Muscle layer of duodenum (tissue), 2 donors: ENCODE data around the gene PROSER1.
"Not testable (repeated sequence)": the region's sequence is repeated elsewhere in the genome, so short reads cannot be mapped to it uniquely, and the experiment has no call there.

Source experiments
- H3K27ac ChIP-seq: one replicate; pipeline ENCODE4 v1.7.0; 2013; ENCODE audit warnings: mild to moderate bottlenecking, low read length
- H3K27me3 ChIP-seq: one replicate; pipeline ENCODE4 v1.7.0; 2013; ENCODE audit warnings: low read depth, mild to moderate bottlenecking, control low read depth, low read length
- H3K36me3 ChIP-seq, 2 donors: one replicate each; pipeline ENCODE4 v1.7.0; 2013; ENCODE audit warnings: low read length in 2 of 2, control low read depth in 1 of 2, mild to moderate bottlenecking in 1 of 2; ENCODE audit not compliant: insufficient read depth in 2 of 2, control insufficient read depth in 1 of 2
- H3K4me1 ChIP-seq, 2 donors: one replicate each; pipeline ENCODE4 v1.7.0; 2013; ENCODE audit warnings: low read length in 2 of 2, mild to moderate bottlenecking in 2 of 2, control low read depth in 1 of 2, moderate library complexity in 1 of 2; ENCODE audit not compliant: insufficient read depth in 2 of 2, control insufficient read depth in 1 of 2
- H3K4me3 ChIP-seq, 2 donors: one replicate each; pipeline ENCODE4 v1.7.0; 2013; ENCODE audit warnings: low read length in 2 of 2, low read depth in 1 of 2, mild to moderate bottlenecking in 1 of 2
- H3K9me3 ChIP-seq, 2 donors: one replicate each; pipeline ENCODE4 v1.7.0; 2013; ENCODE audit warnings: low read length in 2 of 2, control low read depth in 1 of 2, mild to moderate bottlenecking in 1 of 2; ENCODE audit not compliant: control insufficient read depth in 1 of 2
- donor health status: healthy.

Gene PROSER1

GRCh38 chr13:39037880-39038568 is at the start of gene PROSER1, which contains the start of gene NHLRC3:
Gene PROSER1 (minus strand): TSS chr13:39038089. CDS start chr13:39037242, 847 bp downstream.
Gene NHLRC3 (plus strand): TSS chr13:39038456. CDS start chr13:39038640, 184 bp downstream.
- H3K27me3 ChIP-seq, result no peaks in the 10 kb centered on the region
- no peaks in the 10 kb centered on the region for H3K9me3 ChIP-seq
- peaks cover 8 to 30% of the 10 kb centered on the region in 2 donors for H3K4me1 ChIP-seq
- H3K27ac ChIP-seq, result peak within 1 kb of the TSS; percentile 82
- no peaks in the 10 kb centered on the region for H3K36me3 ChIP-seq
- H3K4me3 ChIP-seq, result peak within 1 kb of the TSS; percentile 70 to 88

- H3K36me3 ChIP-seq, H3K4me1 ChIP-seq, H3K4me3 ChIP-seq, H3K9me3 ChIP-seq, H3K27ac ChIP-seq, H3K27me3 ChIP-seq: not testable (repeated sequence)
Measured at GRCh38 chr13:39086251-39086945, 48.5 kb upstream of the PROSER1 start.

- H3K36me3 ChIP-seq, result no peaks in the 10 kb centered on the region
Measured at GRCh38 chr13:39073983-39074382, 36.1 kb upstream of the PROSER1 start.

GRCh38 chr13:39072842-39073241 is 35.0 kb upstream of the PROSER1 start:
- no peak overlapping the region for H3K27ac ChIP-seq

More at GRCh38 chr13:39073983-39074382, 36.1 kb upstream of the PROSER1 start:
- Histone ChIP-seq H3K4me1 (no peaks in the 10 kb centered on the region), H3K9me3 (no peaks in the 10 kb centered on the region), H3K27me3 (no peaks in the 10 kb centered on the region), H3K4me3 (no peak overlapping the region), H3K27ac (no peak overlapping the region)

GRCh38 chr13:39062004-39062403 is 24.1 kb upstream of the PROSER1 start:
- Histone ChIP-seq H3K4me3 (no peak overlapping the region), H3K27me3 (no peaks in the 10 kb centered on the region), H3K9me3 (no peaks in the 10 kb centered on the region), H3K36me3 (no peaks in the 10 kb centered on the region), H3K4me1 (no peaks in the 10 kb centered on the region), H3K27ac (no peak overlapping the region)

More at GRCh38 chr13:39072842-39073241, 35.0 kb upstream of the PROSER1 start:
- no peaks in the 10 kb centered on the region for H3K27me3 ChIP-seq
- H3K9me3 ChIP-seq, result no peaks in the 10 kb centered on the region
- H3K36me3 ChIP-seq, result no peaks in the 10 kb centered on the region
- H3K4me3 ChIP-seq, result no peak overlapping the region
- no peaks in the 10 kb centered on the region for H3K4me1 ChIP-seq

- no peak overlapping the region for H3K4me3 ChIP-seq
- H3K4me1 ChIP-seq, result no peaks in the 10 kb centered on the region
- H3K36me3 ChIP-seq, result peaks cover 0 to 6% of the 10 kb centered on the region in 2 donors
- no peaks in the 10 kb centered on the region for H3K9me3 ChIP-seq
- no peak overlapping the region for H3K27ac ChIP-seq
- no peaks in the 10 kb centered on the region for H3K27me3 ChIP-seq
Measured at GRCh38 chr13:39058040-39058439, 20.2 kb upstream of the PROSER1 start.

- Histone ChIP-seq H3K4me3 (no peak overlapping the region), H3K9me3 (no peaks in the 10 kb centered on the region)
Measured at GRCh38 chr13:39056018-39056417, 18.1 kb upstream of the PROSER1 start.

GRCh38 chr13:39054112-39054511 is 16.2 kb upstream of the PROSER1 start:
- Histone ChIP-seq H3K9me3 (no peaks in the 10 kb centered on the region), H3K4me3 (no peak overlapping the region), H3K4me1 (no peaks in the 10 kb centered on the region), H3K27ac (no peak overlapping the region), H3K27me3 (no peaks in the 10 kb centered on the region), H3K36me3 (peaks cover 0 to 6% of the 10 kb centered on the region in 2 donors)

More at GRCh38 chr13:39056018-39056417, 18.1 kb upstream of the PROSER1 start:
- Histone ChIP-seq H3K27ac (no peak overlapping the region), H3K27me3 (no peaks in the 10 kb centered on the region), H3K36me3 (peaks cover 0 to 6% of the 10 kb centered on the region in 2 donors), H3K4me1 (no peaks in the 10 kb centered on the region)

- H3K4me1 ChIP-seq, result no peaks in the 10 kb centered on the region
- H3K36me3 ChIP-seq, result peaks cover 0 to 6% of the 10 kb centered on the region in 2 donors
- no peak overlapping the region for H3K4me3 ChIP-seq
- no peaks in the 10 kb centered on the region for H3K9me3 ChIP-seq
- H3K27ac ChIP-seq, result no peak overlapping the region
- H3K27me3 ChIP-seq, result no peaks in the 10 kb centered on the region
Measured at GRCh38 chr13:39052944-39053343, 15.1 kb upstream of the PROSER1 start.

- no peak overlapping the region for H3K27ac ChIP-seq
- no peaks in the 10 kb centered on the region for H3K27me3 ChIP-seq
- H3K4me3 ChIP-seq, result no peak overlapping the region
- no peaks in the 10 kb centered on the region for H3K4me1 ChIP-seq
- H3K9me3 ChIP-seq, result no peaks in the 10 kb centered on the region
- H3K36me3 ChIP-seq, result peaks cover 0 to 6% of the 10 kb centered on the region in 2 donors
Measured at GRCh38 chr13:39051157-39051556, 13.3 kb upstream of the PROSER1 start.

GRCh38 chr13:39049274-39049673 is 11.4 kb upstream of the PROSER1 start:
- H3K4me1 ChIP-seq, result no peaks in the 10 kb centered on the region
- no peaks in the 10 kb centered on the region for H3K9me3 ChIP-seq
- H3K27me3 ChIP-seq, result no peaks in the 10 kb centered on the region
- H3K36me3 ChIP-seq, result peaks cover 11 to 13% of the 10 kb centered on the region in 2 donors
- no peak overlapping the region for H3K27ac ChIP-seq
- H3K4me3 ChIP-seq, result no peak overlapping the region
